ENCODE measurements around the gene SHOC2.

The SHOC2 gene

DNA sequence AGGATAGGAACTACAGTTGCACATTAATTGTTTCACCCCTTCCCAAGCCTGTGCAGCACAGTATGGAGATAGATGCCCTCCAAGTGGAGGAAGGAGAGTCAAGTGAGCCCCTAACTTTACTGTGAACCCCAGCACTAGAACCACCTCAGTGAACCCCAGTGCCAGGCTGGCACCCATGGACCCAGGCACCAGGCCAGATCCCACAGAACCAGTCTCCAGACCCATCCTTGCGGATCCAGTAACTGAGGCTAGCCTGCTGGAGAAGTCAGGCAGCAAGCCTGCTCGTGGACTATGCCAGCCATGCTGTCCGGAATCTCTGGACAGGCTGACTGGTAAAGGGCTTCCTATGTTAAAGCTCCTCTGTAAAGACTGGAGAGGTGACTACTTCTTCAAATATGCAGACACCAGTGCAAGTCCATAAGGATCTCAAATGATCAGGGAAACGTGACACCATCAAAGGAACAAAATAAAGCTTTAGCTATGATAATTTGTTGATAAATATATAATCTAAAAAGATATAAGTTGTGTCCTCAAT is 27.7 kb downstream of the SHOC2 start:
- DNase-seq = no peak

DNA sequence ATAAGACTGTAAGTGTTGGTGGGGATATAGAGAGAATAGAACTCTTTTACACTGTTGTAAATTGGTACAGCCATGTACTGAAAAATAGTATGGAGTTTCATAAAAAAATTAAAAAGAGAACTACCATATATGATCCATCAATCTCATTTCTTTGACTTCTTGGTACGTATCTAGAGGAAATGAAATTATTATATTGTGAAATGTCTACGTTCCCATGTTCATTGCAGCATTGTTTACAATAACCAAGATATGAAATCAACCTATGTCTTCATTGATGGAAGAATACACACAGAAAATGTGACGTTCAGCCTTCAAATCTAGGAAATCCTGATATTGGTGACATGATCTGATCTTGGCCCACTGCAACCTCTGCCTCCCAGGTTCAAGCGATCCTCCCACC is 32.0 kb downstream of the SHOC2 start:
- DNase-seq = no peak

DNA sequence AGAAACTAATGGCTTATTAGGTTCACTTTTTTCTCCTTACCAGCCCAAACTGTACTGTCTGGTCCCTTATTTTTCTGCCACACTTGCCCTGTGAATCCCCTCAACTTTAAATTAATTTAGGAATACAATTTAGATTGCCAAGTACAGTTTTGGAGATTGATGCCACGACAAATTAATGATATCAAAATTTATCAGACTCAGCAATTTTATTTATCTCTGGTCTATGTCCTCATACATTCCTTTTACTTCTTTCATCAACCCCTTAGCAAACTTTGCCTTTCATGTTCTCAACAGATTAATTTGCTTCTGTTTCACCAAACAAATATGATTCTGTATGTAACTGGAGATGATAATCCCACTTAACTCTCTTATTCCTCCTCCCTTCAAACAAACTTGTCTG is 38.2 kb downstream of the SHOC2 start:
- DNase-seq = no peak

DNA sequence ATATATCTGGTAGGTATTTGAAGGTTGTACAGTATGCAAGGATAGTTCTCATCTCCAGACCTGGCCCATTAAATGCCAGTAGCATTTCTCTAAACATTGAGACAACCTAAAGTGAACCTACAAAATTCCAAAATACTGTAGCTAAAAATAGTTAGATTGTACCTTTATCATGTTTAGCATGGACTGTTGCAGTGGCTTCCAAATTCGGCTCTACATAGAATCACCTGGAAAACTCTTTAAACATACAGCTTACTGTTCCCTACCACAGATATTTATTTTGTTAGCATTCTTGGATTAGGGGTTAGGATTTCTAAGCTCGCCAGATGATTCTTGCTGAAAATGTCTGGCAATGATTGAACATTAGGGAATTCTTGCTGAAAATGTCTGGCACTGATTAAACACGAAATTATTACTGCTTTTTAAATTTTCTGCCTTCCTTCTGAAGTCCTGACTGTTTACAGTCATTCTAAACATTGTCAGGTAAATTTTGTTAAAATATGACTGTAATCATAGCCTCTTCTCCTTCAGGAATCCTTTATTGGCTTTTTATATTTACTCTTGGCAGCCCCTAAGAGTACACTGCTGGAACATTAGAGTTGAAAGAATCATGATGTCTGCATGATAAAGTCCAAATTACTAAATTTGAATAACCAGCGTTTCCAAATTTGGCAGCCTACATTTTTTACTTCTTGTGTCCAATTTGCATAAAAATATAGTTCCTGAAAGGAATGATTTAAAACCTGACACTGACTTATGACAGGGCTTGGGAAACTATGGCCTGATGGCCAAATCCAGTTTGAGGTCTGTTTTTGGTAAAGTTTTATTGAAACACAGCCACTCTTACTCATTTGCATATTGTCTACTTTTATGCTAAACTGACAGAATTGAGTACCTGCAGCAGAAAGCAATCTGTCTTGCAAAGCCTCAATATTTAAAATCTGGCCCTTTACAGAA is 40.3 kb downstream of the SHOC2 start:
- DNase-seq = no peak

DNA sequence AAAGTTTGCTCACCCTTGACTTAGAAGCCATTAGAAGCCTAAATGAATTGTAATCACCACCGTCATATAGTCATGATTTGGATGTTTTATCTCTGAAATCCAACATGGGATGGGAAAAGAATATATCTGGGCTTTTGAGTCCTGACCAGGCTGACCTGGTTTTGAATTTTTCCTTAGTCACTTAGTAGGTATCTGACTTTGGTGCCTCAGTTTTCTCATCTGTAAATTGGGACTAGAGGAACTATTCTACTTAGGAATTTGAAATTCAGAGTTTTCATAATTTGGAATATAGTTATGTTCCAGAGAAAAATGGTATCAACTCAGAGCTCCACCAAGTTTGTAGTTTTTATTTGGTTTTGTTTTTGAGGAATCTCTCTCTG is 40.9 kb downstream of the SHOC2 start:
- no peak for DNase-seq

DNA sequence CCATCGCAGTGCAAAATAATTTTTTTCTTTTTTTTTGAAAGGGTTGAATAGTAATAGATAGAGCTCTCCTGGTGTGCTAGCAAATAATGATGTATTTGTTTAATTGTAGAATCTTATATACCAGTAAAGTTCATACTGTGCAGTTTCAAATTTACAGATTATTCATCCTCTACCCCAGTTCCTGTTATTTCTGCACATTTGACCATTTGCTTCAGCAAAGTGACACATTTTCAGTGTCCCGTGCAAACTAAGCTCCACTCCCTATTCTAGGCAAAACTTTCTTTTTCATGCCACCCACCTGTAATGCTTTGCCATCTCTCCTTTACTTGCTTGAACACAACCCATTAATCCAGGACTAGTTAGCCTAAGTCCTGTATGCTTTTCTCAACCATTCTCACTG is 43.0 kb downstream of the SHOC2 start:
- peak in 1 of 3 donors; percentile 26 for DNase-seq

DNA sequence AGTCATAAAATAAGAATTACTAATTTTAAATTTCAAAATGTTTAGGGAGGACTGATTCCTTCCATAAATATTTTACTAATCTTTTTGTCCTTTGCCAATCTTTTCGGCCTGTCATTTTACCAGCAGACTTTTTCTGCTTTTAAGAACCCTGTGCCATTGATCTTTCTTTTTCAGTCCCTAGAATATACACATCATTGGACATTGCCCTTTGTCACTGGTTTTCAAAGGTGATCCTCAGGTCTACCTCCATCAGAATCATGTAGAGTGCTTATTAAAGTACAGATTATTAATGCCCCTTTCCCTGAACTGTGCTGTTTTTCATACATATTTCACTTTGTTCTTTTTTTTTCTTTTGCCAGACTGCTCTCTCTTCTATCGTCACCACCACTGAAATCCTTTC is 43.8 kb downstream of the SHOC2 start:
- DNase-seq = no peak

DNA sequence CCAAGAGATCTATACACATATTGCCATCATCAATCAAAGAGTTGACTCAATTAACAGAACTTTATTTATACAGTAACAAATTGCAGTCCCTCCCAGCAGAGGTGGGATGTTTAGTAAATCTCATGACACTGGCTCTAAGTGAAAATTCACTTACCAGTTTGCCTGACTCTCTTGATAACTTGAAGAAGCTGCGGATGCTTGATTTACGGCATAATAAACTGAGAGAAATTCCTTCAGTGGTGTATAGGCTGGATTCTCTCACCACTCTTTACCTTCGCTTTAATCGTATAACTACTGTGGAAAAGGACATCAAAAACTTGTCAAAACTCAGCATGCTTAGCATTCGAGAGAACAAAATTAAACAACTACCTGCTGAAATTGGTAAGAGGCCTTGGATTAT is 45.3 kb downstream of the SHOC2 start:
- no peak for DNase-seq

DNA sequence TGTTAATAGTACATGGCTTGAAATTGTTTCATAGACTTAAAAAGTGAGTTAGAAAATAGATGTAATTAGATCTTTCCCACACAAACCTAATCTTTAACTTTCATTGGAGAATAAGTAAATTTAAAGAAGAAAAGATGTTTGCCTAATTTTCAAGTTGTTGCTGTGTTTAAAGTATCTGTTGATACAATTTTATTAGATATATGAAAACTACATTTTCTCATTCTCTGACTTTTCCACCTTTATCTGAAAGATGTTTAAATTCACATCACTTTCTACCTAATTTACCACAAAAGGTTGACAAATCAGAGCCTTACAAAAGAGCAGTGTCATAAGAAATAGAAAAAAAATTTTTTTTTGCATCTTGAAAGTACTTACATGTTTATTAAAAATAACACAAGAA is 45.8 kb downstream of the SHOC2 start:
- DNase-seq = no peak

DNA sequence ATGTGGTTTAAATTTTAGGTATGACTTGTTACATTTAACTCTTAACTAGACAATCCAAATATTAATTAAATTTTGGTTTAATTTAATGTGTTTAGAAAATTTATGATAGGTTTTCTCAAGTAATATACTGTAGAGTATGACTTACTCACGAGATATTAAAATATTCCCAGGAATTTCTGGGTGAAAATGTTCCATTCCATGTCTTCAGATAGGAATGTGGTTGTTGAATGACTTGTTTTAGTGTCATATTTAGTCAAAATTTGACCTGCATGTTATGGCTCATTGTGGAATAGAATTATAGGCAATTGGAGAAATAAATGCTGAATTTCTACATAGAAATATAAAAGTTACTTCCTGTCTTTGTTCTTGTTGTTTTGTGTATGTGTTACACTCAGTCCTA is 46.7 kb downstream of the SHOC2 start:
- no peak for DNase-seq

DNA sequence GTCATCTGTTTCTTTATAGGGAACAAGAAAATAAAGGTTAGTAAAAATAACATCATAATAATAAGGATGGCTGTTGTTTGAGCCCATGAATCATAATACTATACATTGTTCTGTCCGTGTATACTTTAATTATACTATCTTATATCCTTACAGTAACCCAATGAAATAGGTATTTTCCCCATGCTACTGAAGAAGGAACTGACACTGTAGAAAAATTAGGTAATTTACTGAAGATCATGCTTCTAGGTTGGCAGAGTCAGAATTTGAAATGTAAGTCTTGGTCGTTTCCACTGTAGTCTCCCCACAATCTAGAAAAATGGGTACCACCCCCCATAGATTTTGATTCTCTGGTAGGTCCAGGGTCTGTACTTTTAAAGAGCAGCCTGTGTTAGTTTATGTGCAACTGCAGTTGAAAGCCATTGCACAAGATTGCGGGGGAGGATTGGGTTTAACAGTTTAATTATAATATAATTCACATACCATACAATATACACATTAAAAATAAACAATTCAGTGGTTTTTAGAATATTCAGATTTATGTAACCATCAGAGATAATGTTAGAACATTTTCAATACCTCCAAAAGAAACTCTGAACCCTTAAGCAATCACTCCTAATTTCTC is 47.7 kb downstream of the SHOC2 start:
- peak in 1 of 3 donors; percentile 24 for DNase-seq

DNA sequence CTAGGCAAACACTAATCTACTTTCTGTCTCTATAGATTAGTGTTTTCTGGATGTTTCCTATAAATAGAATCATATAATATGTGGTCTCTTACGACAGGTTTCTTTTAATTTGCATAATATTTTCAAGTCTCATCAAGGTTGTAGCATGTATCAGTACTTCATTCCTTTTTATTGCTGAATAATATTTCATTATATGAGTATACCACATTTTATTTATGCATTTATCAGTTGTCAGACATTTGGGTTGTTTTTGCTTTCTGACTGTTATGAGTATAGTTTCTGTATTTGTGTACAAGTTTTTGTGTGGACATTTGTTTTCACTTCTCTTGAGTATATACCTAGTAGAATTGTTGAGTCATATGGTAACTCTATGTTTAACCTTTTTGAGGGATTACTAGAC is 48.2 kb downstream of the SHOC2 start:
- DNase-seq = no peak

DNA sequence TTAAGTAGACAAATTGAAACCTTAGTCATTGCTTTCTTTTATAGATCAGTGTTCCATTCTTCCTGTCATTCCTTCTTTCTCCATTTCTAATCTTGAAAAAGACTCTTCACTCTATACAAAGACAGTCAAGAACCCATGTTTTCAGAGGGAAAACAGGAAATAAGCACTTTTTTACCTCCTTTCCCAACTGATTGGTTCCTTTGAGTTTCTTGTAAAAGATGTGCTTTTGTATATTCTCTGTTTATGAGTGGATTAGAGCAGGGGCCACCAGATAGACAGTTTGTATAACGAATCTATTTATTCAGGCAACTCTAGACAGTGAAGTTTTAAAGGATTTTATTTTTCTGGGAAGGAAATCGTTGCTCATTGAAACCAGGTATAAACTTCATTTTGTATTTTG is 49.8 kb downstream of the SHOC2 start:
- no peak for DNase-seq

DNA sequence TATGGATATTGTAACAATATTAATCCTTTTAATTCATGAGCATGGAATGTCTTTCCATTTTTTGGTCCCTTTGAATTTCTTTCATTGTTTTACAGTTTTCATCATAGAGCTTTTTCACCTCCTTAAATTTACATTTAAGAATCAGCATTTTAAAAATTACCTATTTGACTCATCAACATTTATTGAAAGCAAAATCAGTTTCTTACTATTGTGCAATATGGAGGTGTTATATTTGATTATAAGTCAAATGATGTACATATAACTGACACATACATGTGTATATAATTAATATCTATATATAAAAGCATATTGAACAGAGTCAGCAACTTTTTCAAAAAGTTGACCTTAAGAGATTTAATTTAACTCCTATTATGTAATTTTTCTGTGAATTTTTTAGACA is 52.2 kb downstream of the SHOC2 start:
- no peak for DNase-seq

DNA sequence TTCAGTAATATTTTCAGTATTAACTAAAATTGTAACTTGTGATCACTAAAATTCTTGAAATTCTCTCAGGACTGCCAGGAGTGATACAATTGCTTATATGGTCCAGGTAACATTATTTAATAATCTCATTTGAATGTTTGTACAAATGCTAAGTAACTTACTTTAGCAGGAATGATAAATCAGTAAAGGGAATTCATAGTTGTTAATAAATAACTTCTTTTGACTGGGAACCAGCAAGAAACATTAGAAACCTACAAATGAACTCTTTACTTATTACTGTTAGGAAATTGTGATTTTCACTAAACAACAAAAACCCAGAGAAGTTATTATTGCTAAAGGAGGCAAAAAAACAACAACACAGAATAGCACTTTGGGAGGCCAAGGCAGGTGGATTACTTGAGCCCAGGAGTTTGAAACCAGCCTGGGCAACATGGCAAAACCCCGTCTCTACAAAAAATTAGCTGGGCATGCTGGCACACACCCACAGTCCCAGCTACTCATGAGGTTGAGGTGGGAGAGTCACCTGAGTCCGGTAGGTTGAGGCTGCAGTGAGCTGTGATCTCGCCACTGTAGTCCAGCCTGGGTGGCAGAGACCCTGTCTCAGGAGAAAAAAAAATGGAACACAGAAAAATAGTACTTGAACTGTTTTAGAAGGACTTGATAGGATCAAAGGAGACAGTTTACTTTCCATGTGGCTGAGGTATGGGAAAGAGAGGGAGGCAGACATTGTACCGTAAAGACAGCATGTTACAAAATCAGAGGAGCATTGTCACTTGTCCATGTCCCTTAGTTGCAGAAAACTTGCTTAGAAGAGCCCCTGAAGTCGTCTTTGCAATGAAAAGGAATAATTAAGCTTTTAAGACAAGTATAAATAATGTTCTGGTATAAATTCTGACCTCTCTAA is 53.1 kb downstream of the SHOC2 start:
- no peak for DNase-seq

DNA sequence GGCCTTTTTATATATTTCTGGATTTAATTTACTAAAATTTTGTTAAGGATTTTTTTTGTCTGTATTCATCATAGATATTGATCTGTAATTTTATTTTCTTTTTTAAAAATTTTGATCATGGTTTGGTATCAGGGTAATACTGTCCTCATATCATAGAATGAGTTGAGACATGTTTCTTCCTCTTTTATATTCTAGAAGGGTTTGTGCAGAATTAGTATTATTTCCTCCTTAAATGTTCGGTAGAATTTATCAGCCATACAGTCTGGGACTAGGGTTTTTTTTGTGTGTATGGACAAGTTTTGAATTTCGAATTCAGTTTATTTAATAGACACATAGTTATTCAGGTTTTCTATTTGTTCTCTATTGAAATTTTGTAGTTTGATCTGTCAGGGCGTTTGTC is 54.0 kb downstream of the SHOC2 start:
- DNase-seq = peak in 1 of 3 donors; percentile 26

DNA sequence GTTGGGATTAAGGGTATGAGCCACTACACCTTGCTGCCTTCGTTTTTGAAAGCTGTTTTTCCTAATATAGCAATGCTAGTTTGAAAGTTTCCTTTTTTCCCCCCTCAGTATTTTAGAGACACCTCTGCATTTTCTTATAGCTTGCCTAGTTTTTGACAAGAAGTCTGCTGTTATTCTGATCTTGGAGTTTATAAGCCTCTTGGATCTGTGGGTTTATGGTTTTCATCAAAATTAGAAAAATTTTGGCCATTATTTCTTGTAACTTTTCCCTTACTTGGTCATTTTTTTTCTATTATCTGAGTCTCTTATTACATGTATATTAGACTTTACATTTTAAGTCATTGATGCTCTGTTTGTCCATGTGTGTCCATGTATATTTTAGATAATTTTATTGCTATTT is 57.2 kb downstream of the SHOC2 start:
- no peak for DNase-seq

DNA sequence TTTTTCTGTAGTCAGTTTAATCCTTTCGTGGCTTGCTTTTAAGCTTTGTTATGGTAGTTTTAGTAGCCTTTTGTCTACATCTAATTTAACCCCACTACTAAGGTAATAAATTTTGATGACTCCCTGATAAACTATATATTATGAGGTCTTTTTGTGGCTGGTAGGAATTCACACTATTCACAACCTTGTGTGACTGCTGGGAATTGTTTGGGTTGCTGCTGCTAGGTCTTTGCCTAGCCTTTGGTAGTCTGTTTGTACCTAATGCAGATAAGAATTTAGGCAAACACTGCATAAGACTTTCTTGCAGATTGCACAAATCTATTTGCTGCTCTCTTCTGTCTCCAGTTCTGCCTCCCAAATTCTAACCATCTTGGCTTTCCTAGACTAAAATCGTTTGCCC is 58.3 kb downstream of the SHOC2 start:
- no peak for DNase-seq

DNA sequence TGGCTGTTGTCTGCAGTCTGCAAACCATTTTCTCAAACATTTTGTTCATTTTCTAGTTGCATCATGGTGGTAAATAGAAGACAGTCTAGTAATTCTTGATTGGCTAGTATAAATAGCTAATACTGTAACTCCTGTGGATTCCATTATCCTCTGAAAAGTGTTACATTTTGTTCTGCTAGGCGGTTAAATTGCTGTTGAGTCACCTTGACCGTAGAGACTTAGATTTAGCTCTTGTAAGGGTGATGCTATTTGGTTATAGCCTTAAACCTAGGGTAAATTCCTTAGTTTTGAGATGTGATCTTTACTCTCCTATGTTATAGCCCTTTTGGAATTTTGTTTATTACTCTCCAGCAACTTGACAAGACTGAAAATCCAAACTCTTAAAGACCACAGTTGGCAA is 58.8 kb downstream of the SHOC2 start:
- no peak for DNase-seq

DNA sequence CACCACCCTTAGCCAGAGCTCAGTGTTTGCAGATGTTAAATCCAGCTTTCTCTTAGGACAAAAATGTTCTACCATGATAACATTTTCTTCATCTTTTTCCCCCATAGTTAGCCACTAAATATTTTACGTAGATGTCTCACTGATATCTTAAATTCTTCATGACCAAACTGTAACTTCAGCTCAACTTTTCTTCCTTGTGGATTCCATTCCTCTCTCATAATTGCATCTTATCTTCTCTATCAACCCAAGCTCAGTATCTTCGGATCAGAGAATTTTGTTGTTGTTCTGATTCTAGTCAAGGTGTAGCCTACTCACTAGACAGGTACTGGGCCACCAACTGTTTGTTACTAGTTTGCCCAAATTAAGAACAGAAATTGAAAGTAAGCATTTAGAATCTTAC is 60.2 kb downstream of the SHOC2 start:
- no peak for DNase-seq

DNA sequence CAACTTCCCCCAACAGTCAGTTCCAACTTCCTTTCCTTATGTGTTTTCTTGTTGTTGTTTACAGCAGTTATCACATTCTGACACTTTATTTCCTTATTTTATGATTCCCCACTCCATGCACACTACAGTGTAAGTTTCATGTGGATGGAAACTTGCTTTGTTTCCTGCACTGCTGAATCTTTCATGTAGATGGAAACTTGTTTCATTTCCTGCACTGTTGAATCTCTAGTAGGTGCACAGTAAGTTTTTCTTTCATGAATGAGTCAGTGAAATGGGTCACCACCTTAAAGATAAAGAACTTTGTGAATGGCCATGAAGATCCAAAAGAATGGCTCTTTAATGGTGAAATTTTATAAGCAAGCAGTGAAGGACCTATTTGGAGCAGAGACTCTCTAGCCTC is 61.4 kb downstream of the SHOC2 start:
- DNase-seq = peak in 2 of 3 donors; percentile 21 to 42

DNA sequence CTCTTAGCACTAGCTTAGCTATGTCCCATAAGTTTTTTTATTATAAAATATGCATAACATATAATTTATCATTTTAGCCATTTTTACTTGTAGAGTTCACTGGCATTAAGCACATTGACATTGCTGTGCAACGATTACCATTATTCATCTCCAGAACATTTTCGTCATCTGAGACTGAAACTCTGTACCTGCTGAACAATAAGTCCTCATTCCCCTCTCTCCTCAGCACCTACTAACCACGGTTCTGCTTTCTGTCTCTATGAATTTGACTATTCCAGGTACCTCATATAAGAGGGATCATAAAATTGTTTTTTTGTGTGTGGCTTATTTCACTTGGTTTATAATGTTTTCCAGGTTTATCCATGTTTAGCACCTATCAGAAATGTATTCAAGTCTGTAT is 64.1 kb downstream of the SHOC2 start:
- no peak for DNase-seq
